AG09309 (cell line): ENCODE data around the gene ERF.

Source experiments
- DNase-seq: peaks from one replicate; pipeline ENCODE4 v3.0.0-alpha.2; 2010; ENCODE audit warnings: low read depth
- H3K4me3 ChIP-seq: 2 replicates; pipeline ENCODE4 v1.5.1; 2011; ENCODE audit warnings: mild to moderate bottlenecking, low read depth, low read length, moderate library complexity; ENCODE audit not compliant: control insufficient read depth
- TF ChIP-seq, protein P1 (sequence below): IDR thresholded peaks from 2 replicates; pipeline ENCODE4 v1.5.1; 2011; ENCODE audit warnings: mild to moderate bottlenecking, low read depth, low read length, inconsistent platforms; ENCODE audit not compliant: insufficient read depth, control insufficient read depth; ENCODE audit errors: missing control alignments

The ERF gene

DNA sequence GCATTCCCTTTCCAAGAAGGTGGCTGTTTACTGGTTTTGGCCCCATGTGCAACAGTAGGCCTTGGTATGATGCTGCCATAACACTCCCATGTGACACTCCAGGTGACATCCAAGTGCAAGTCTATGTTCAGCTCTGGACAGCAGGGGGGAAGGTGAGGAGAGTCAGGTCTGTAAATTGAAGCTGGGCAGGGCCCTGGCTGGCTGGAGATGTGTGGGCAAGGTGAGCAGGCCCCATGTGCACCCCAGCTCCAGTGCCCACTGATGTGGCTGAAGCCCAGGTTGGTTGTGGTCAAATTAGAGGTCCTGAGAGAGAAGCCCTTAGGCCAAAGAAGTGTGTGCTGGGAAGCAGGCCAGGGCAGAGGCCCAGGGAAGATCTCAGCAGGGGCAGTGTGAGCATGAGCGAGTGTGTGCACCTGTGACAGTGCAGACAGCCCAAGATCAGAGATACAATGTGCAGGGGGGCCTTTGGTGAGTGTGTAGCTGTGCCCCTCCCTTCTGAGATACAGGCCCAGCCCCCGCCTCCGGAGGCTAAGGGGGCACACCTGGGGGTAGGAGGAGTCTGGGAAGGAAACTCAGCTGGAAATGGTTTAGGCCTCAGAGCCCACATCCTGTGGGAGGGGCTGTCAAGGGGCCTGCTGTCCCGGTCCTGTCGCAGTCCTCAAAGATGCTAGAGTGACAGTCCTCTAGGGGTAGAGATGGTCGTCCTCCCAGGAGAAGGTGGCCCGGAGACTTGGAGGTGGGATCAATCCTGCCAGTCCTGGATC is 56.1 kb downstream of the ERF start:
- TF ChIP-seq, protein P1, sequence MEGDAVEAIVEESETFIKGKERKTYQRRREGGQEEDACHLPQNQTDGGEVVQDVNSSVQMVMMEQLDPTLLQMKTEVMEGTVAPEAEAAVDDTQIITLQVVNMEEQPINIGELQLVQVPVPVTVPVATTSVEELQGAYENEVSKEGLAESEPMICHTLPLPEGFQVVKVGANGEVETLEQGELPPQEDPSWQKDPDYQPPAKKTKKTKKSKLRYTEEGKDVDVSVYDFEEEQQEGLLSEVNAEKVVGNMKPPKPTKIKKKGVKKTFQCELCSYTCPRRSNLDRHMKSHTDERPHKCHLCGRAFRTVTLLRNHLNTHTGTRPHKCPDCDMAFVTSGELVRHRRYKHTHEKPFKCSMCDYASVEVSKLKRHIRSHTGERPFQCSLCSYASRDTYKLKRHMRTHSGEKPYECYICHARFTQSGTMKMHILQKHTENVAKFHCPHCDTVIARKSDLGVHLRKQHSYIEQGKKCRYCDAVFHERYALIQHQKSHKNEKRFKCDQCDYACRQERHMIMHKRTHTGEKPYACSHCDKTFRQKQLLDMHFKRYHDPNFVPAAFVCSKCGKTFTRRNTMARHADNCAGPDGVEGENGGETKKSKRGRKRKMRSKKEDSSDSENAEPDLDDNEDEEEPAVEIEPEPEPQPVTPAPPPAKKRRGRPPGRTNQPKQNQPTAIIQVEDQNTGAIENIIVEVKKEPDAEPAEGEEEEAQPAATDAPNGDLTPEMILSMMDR, result no peak
- H3K4me3 ChIP-seq, result no peak overlapping the region
- DNase-seq, result no peak
